ENCODE data around the gene CCDC33. TPM values are rescaled to one million over a fixed set of nuclear protein-coding genes. Genes with fewer than 3 reads are reported as not detected.

Gene CCDC33
- total RNA-seq, 4 donors from 2014 or later: 1.4 to 2.8 (median 1.7) TPM

GRCh38 chr15:74291101-74292071 lies 55.3 kb downstream of the CCDC33 start:
- no peak for TF ChIP-seq POLR2A (IDR thresholded peaks at IDR 0.05)
- no peak for TF ChIP-seq CTCF (IDR thresholded peaks at IDR 0.05)
- Histone ChIP-seq H3K4me1 (no peaks in the 10 kb centered on the region), H3K4me3 (no peak overlapping the region), H3K27ac (no peak overlapping the region), H3K27me3 (no peaks in the 10 kb centered on the region), H3K9me3 (no peaks in the 10 kb centered on the region), H3K36me3 (no peaks in the 10 kb centered on the region)
- DNase-seq: peak; percentile 61 to 76
- intact Hi-C loops (cut with DNase I; ENCODE audit: low total_unique reads): no loop called here

- TF ChIP-seq CTCF (IDR thresholded peaks at IDR 0.05) (no peak), POLR2A (IDR thresholded peaks at IDR 0.05) (no peak)
- Histone ChIP-seq H3K9me3 (no peaks in the 10 kb centered on the region), H3K27ac (no peak overlapping the region), H3K4me3 (no peak overlapping the region), H3K4me1 (no peaks in the 10 kb centered on the region), H3K36me3 (no peaks in the 10 kb centered on the region), H3K27me3 (no peaks in the 10 kb centered on the region)
- no peak for DNase-seq
- intact Hi-C loops (cut with DNase I; ENCODE audit: low total_unique reads): no loop called here
Observed at GRCh38 chr15:74293021-74293810, 57.1 kb downstream of the CCDC33 start.

- H3K4me1 ChIP-seq: no peaks in the 10 kb centered on the region
- H3K27me3 ChIP-seq: no peaks in the 10 kb centered on the region
- no peak overlapping the region for H3K4me3 ChIP-seq
- no peaks in the 10 kb centered on the region for H3K9me3 ChIP-seq
- H3K36me3 ChIP-seq: no peaks in the 10 kb centered on the region
- DNase-seq: no peak
- TF ChIP-seq CTCF (IDR thresholded peaks at IDR 0.05): no peak
- no peak for TF ChIP-seq POLR2A (IDR thresholded peaks at IDR 0.05)
- no peak overlapping the region for H3K27ac ChIP-seq
- intact Hi-C loops (cut with DNase I; ENCODE audit: low total_unique reads): no loop called here
Observed at GRCh38 chr15:74294010-74294409, 57.9 kb downstream of the CCDC33 start.

- no peaks in the 10 kb centered on the region for H3K36me3 ChIP-seq
- intact Hi-C loops (cut with DNase I; ENCODE audit: low total_unique reads): no loop called here
- TF ChIP-seq CTCF (IDR thresholded peaks at IDR 0.05): no peak
- no peak for TF ChIP-seq POLR2A (IDR thresholded peaks at IDR 0.05)
- no peaks in the 10 kb centered on the region for H3K4me1 ChIP-seq
- H3K27ac ChIP-seq: no peak overlapping the region
- H3K4me3 ChIP-seq: no peak overlapping the region
- no peaks in the 10 kb centered on the region for H3K9me3 ChIP-seq
- DNase-seq: no peak
- H3K27me3 ChIP-seq: no peaks in the 10 kb centered on the region
Observed at GRCh38 chr15:74295800-74296199, 59.7 kb downstream of the CCDC33 start.

- no peak for DNase-seq
- intact Hi-C loops (cut with DNase I; ENCODE audit: low total_unique reads): no loop called here
- TF ChIP-seq CTCF (IDR thresholded peaks at IDR 0.05) (no peak), POLR2A (IDR thresholded peaks at IDR 0.05) (no peak)
Observed at GRCh38 chr15:74297887-74298286, 61.8 kb downstream of the CCDC33 start.

More at GRCh38 chr15:74297887-74298286, 61.8 kb downstream of the CCDC33 start:
- Histone ChIP-seq H3K27ac (no peak overlapping the region), H3K27me3 (no peaks in the 10 kb centered on the region), H3K9me3 (no peaks in the 10 kb centered on the region), H3K4me1 (no peaks in the 10 kb centered on the region), H3K4me3 (no peak overlapping the region), H3K36me3 (no peaks in the 10 kb centered on the region)

All from uterus (tissue), 4 donors.